ENCODE data around the gene LIMCH1.

DNA sequence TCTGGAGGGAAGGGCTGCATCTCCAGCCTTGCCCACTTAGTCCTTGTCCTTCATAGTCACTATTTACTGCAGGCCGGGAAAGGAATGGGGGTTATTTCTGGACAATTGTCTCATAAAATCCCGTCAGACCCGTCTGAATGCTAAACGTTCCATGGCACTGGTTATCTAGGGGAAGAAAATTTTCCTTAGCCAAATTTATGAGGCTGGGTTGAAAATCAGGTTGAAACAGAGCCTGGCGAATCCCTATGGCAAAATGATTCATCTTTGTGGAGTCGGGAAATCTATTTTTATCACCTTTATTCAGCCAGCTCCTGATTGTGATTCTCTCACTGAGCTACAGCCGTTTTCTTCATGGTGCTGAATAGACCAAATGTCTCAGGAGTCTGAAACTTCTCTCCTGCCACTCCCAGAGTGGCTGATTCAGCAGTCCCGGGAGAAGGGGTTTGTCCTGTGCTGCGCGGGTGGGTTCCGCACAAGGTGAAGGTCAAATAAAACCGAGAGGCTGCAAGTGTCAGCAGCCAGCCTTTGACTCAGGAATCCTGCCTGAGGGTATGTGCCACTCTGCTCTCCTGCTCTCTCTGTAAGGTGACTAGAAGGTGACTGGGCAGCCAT lies 1.0 kb downstream of the LIMCH1 start:
- TF ChIP-seq, protein P1, sequence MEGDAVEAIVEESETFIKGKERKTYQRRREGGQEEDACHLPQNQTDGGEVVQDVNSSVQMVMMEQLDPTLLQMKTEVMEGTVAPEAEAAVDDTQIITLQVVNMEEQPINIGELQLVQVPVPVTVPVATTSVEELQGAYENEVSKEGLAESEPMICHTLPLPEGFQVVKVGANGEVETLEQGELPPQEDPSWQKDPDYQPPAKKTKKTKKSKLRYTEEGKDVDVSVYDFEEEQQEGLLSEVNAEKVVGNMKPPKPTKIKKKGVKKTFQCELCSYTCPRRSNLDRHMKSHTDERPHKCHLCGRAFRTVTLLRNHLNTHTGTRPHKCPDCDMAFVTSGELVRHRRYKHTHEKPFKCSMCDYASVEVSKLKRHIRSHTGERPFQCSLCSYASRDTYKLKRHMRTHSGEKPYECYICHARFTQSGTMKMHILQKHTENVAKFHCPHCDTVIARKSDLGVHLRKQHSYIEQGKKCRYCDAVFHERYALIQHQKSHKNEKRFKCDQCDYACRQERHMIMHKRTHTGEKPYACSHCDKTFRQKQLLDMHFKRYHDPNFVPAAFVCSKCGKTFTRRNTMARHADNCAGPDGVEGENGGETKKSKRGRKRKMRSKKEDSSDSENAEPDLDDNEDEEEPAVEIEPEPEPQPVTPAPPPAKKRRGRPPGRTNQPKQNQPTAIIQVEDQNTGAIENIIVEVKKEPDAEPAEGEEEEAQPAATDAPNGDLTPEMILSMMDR (IDR thresholded peaks at IDR 0.05; ENCODE audit: low read depth, low read length): no peak
- no peak for TF ChIP-seq POLR2A (IDR thresholded peaks at IDR 0.05; ENCODE audit: extremely low read depth, insufficient read length)
- TF ChIP-seq MYC (IDR thresholded peaks at IDR 0.05; ENCODE audit: low read depth, low read length): no peak

Measured in NB4 (cell line).